Naive B cell (primary cell): ENCODE measurements around the gene RNF157. TPM values are rescaled to one million over a fixed set of nuclear protein-coding genes. Genes with fewer than 3 reads are reported as not detected.

Source experiments
- ATAC-seq, 2 donors: fragments of 150-1000 bp; cut with Tn5 transposase; 2 replicates each; pipeline ENCODE4 v1.10.0; 2021; ENCODE audit warnings: low read depth in 2 of 2, mild to moderate bottlenecking in 2 of 2, moderate library complexity in 2 of 2
- DNase-seq: peaks from one replicate; pipeline ENCODE4 v3.0.0; 2022
- H3K27ac Mint-ChIP-seq, 6 donors: one replicate each; pipeline ENCODE4 v1.8.0; 2020 to 2022; ENCODE audit warnings: mild to moderate bottlenecking in 6 of 6, mixed read lengths in 6 of 6, moderate library complexity in 5 of 6, inconsistent platforms in 2 of 6
- H3K27me3 Mint-ChIP-seq, 3 donors: one replicate each; pipeline ENCODE4 v1.8.0; 2021 to 2022; ENCODE audit warnings: mixed read lengths in 3 of 3, mild to moderate bottlenecking in 1 of 3
- H3K36me3 Mint-ChIP-seq, 2 donors: one replicate each; pipeline ENCODE4 v1.8.0; 2020 to 2022; ENCODE audit warnings: mixed read lengths in 2 of 2, inconsistent platforms in 1 of 2, mild to moderate bottlenecking in 1 of 2
- H3K4me1 Mint-ChIP-seq, 3 donors: one replicate each; pipeline ENCODE4 v1.8.0; 2020 to 2022; ENCODE audit warnings: mixed read lengths in 3 of 3, inconsistent platforms in 1 of 3, mild to moderate bottlenecking in 1 of 3, moderate library complexity in 1 of 3
- H3K4me3 Mint-ChIP-seq, 8 donors: one replicate each; pipeline ENCODE4 v1.8.0; 2020 to 2022; ENCODE audit warnings: mild to moderate bottlenecking in 8 of 8, mixed read lengths in 8 of 8, moderate library complexity in 8 of 8, inconsistent platforms in 2 of 8
- H3K9me3 Mint-ChIP-seq, 7 donors: one replicate each; pipeline ENCODE4 v1.8.0; 2020 to 2022; ENCODE audit warnings: mixed read lengths in 7 of 7, mild to moderate bottlenecking in 5 of 7, inconsistent platforms in 2 of 7, moderate library complexity in 1 of 7
- polyA plus RNA-seq, 6 donors: library from polyadenylated mRNA; unstranded; fragments of 300-500 nt; fragmentation: Illumina TruSeq; gene quantifications; one replicate each; pipeline ENCODE4 v1.2.3, GENCODE V29; 2021; ENCODE audit warnings: low read depth in 6 of 6

The RNF157 gene
- polyA plus RNA-seq, 6 donors from 2014 or later, result 0.09 to 0.71 (median 0.22) TPM; not detected in 1

DNA sequence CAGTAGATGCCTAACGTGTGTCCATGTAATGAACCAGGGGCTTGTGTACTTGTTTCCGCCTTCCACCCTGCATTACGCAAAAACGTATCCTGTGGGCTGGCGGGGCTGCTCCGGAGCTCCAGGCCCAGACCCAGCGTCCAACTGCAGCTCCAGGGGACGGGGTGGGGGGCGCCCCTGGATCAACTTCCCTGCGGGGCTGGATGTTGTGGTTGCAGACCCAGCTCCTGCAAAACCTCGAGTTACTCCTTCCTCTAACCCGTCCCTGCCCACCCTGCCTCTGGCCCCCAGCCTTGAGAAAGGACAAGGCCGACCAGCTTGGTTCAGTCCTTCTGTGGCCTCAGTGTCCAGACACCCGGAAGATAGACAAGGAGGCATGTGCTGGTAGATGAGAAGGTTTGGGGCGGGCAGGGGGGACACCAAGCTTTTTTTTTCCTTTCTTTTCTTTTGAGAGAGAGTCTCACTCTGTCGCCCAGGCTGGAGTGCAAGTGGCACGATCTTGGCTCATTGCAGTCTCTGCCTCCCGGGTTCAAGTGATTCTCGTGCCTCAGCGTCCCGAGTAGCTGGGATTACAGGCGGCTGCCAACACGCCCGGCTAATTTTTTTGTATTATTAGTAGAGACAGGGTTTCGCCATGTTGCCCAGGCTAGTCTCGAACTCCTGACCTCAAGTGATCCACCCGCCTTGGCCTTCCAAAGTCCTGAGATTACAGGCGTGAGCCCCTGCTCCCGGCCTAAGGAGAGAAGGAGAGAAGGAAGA, 136.0 kb downstream of the RNF157 start:
- no peaks in the 10 kb centered on the region for H3K9me3 Mint-ChIP-seq

DNA sequence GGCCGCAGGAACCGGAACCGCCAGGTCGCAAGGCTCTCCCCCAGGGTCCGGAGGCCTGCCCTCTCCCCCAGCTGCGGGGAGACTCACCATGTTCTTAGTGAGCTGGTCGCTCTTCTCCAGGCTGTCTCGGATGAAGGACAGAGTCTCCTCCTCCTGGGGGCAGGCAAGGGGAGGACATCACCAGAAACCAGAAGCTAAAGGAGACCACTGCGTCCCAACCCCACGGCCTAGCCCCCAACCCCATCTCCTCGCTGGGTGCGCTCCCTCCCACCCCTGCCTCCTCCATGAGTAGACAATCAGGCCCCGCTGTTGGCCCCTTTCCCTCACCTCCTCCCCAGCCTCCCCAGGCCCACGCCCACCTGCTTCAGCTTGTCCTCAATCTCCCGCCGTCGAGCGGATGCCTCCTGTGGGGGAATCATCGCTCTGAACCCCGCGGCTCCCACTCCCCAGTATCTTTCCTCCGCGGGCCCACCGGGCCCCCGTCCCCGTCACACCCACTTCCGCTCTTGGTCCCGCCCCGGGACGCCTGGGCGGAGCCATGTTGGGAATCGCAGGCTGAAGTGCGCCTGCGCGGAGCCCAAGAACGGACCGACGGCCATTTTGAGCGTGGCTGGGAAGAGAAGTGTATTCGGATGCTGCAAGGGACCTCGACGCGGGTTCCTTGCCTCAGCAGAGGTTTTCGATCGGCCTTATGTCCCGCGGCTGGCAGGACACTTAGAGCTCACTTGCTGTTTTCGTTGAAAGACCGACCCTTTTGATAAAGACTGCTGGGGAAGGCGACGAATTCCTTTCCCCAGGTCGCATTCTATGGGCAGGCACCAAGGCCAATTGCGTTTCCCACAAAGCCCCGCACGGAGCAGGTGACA, 136.8 kb downstream of the RNF157 start, which contains the start of gene EXOC7:
Gene EXOC7 (minus strand): TSS at position 514 of the 866 bp plus-strand sequence. CDS start 95 bp downstream, at position 419.
- H3K4me1 Mint-ChIP-seq, result peaks cover 12 to 37% (median 28%) of the 10 kb centered on the region in 3 donors
- peak within 1 kb of the TSS; percentile 93 to 99 (median 96) for H3K27ac Mint-ChIP-seq
- H3K4me3 Mint-ChIP-seq, result peak within 1 kb of the TSS; percentile 87 to 99 (median 96)
- no peaks in the 10 kb centered on the region for H3K9me3 Mint-ChIP-seq
- ATAC-seq (peak; percentile 91 to 92), DNase-seq (peak; percentile 92)
- H3K36me3 Mint-ChIP-seq, result peaks cover 7 to 13% of the 10 kb centered on the region in 2 donors
- no peaks in the 10 kb centered on the region for H3K27me3 Mint-ChIP-seq

More for the DNA sequence above, 136.0 kb downstream of the RNF157 start:
- H3K27ac Mint-ChIP-seq, result peak overlapping the region; percentile 68 to 97 (median 94)
- ATAC-seq (no peak), DNase-seq (no peak)
- H3K4me3 Mint-ChIP-seq, result peak overlapping the region; percentile 87 to 99 (median 96)
- H3K4me1 Mint-ChIP-seq, result peaks cover 12 to 37% (median 26%) of the 10 kb centered on the region in 3 donors
- peaks cover 7 to 13% of the 10 kb centered on the region in 2 donors for H3K36me3 Mint-ChIP-seq
- no peaks in the 10 kb centered on the region for H3K27me3 Mint-ChIP-seq

DNA sequence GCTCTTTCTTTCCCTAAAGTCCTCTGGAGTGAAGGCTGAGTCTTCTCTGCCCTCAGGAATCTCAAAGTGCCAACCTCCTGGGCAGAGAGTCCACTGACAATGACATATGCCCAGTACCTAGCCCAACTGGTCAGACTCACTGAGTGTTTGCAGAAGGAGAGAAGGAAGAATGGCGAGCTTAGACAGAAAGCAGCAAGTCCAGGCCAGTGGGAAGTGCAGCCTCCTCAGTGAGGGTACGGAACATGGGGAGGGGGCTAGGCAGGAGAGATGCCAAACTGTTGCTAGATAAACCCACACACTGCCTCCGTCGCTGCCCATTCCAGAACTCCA, 137.4 kb downstream of the RNF157 start:
- no peaks in the 10 kb centered on the region for H3K27me3 Mint-ChIP-seq
- no peaks in the 10 kb centered on the region for H3K9me3 Mint-ChIP-seq
- peak overlapping the region; percentile 87 to 99 (median 96) for H3K4me3 Mint-ChIP-seq
- peak overlapping the region; percentile 93 to 99 (median 96) for H3K27ac Mint-ChIP-seq
- DNase-seq (no peak), ATAC-seq (no peak)
- peaks cover 12 to 37% (median 28%) of the 10 kb centered on the region in 3 donors for H3K4me1 Mint-ChIP-seq
- H3K36me3 Mint-ChIP-seq, result peaks cover 7 to 13% of the 10 kb centered on the region in 2 donors

DNA sequence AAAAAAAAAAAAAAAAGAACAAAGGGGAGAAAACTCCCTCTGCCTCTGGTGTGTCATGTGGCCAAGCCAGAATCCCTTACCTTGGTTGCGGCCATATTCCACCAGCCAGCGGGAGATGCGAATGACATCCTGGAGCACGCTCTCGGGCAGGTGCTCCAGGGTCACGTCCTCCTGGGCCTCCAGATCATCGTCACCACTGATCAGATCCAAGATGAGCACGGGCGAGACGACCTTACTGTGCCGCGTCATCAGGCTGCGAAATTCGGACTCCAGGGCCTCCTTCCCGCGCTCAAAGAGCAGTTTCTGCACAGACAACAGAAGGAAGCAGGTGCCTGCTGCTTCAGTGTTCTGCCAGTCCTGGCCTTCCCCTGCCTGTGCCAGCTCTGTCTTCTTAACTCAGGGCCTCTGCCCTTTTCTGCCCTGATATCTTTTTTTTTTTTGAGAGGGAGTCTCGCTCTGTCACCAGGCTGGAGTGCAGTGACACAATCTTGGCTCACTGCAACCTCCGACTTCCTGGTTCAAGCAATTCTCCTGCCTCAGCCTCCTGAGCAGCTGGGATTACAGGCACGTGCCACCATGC, 142.5 kb downstream of the RNF157 start:
- no peak overlapping the region for H3K4me3 Mint-ChIP-seq
- peaks cover 18 to 20% of the 10 kb centered on the region in 2 donors for H3K36me3 Mint-ChIP-seq
- peak overlapping the region in 2 of 6 donors; percentile 36 to 69 for H3K27ac Mint-ChIP-seq
- no peaks in the 10 kb centered on the region for H3K9me3 Mint-ChIP-seq
- no peak for ATAC-seq
- no peaks in the 10 kb centered on the region for H3K27me3 Mint-ChIP-seq
- H3K4me1 Mint-ChIP-seq, result peaks cover 8 to 20% (median 14%) of the 10 kb centered on the region in 3 donors
- DNase-seq, result no peak

DNA sequence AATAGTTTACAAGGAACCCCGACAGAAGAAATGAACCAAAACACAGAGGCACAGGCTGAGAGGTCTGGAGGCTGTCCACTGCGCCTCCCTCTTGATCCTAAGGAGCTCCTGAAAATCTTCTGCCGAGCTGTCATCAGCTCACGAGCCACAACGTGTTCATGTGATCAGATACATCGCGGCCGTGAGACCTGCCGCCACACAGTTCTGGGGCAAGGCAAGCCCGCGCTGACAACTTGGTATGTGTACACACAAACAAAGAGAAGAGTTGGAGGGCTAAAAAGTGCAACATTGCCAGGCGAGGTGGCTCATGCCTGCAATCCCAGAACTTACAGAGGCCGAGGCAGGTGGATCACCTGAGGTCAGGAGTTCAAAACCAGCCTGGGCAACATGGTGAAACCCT, 144.3 kb downstream of the RNF157 start:
- H3K9me3 Mint-ChIP-seq, result no peaks in the 10 kb centered on the region
- peak overlapping the region in 1 of 6 donors; percentile 80 for H3K27ac Mint-ChIP-seq
- ATAC-seq (no peak), DNase-seq (no peak)
- H3K4me3 Mint-ChIP-seq, result no peak overlapping the region
- peaks cover 10 to 25% of the 10 kb centered on the region in 2 donors for H3K36me3 Mint-ChIP-seq
- H3K4me1 Mint-ChIP-seq, result peaks cover 6 to 9% (median 7%) of the 10 kb centered on the region in 3 donors
- no peaks in the 10 kb centered on the region for H3K27me3 Mint-ChIP-seq

DNA sequence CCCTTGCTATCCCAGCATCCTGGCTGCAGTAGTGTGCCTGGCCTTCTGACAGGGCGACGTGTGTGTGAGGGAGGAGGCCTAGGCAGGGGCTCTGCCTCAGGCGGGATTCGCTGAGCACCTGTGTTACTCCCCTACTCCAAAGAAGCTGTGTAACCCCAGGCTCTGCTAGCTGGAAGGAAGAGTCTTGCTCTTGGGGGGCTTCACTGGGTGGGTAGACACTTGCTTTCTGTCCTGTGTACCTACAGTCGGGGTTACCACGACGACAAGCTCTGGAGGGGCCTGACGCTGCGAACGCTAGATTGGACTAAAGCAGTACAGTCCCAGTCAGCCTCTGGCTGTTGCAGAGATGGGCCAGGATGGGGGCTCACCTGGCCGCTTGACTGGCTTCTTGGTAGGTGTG, 146.2 kb downstream of the RNF157 start:
- H3K9me3 Mint-ChIP-seq, result no peaks in the 10 kb centered on the region
- no peaks in the 10 kb centered on the region for H3K27me3 Mint-ChIP-seq
- no peak for ATAC-seq
- H3K4me3 Mint-ChIP-seq, result no peak overlapping the region
- H3K4me1 Mint-ChIP-seq, result peaks cover 0 to 9% (median 4%) of the 10 kb centered on the region in 3 donors
- no peak for DNase-seq
- peaks cover 5 to 28% of the 10 kb centered on the region in 2 donors for H3K36me3 Mint-ChIP-seq
- H3K27ac Mint-ChIP-seq, result no peak overlapping the region

DNA sequence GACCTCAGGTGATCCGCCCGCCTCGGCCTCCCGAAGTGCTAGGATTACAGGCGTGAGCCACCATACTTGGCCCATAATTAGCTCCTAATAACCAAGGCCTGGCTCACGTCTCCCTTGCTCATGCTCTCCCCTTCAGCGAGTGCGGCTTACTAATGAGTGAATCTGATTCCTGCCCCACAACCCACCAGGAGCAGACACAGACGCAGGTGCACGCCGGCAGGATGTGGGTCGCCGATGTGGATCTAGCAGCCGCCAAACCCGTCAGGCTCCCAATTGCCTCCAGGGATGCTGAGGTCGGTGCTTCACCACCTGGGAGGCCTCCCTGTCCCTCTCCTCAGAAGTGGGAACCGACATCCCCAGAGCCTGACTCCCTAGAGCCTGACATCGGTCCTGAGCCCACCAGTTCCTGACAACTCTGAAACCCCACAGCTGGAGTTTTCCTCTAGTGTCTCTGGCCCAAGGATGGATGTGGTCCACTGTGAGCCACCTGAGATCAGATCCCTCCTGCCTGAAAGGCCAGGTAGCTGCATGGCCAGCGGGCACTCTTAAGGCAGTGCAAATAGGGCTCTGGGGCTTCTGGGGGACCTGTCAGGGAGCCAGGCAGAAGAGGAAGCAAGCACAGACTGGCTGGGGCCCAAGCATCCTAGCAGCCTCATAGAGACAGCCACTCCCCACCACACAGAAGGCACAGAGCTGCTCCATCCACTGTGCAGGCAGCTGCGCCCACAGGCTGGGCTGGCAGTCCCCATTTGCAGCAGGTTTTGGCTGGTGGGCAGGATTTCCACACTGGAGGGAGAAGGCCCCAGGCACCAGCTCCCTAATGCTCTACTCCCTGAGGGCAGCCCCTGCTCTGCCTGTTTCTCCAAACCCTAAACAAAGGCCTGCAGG, 147.5 kb downstream of the RNF157 start:
- ATAC-seq (no peak), DNase-seq (no peak)
- Mint-ChIP-seq H3K27me3 (no peaks in the 10 kb centered on the region), H3K4me3 (no peak overlapping the region), H3K36me3 (peaks cover 5 to 28% of the 10 kb centered on the region in 2 donors), H3K4me1 (peaks cover 0 to 9% (median 4%) of the 10 kb centered on the region in 3 donors), H3K9me3 (no peaks in the 10 kb centered on the region), H3K27ac (peak overlapping the region in 1 of 6 donors; percentile 15)

Other genes with a start within 250 kb of the RNF157 start
- gene CDK3, start 239.6 kb downstream of the RNF157 start, polyA plus RNA-seq, result 1 to 10 TPM in 1 of 6 donors, under 1 TPM in 3, not detected in 2; 0.66 to 5.9 (median 0.76) TPM
- gene EVPL, start 213.2 kb downstream of the RNF157 start, polyA plus RNA-seq, result not detected
- 10 to 100 TPM; 31.4 to 68.1 (median 53.0) TPM for gene SRP68, start 168.0 kb downstream of the RNF157 start, polyA plus RNA-seq
- 1 to 10 TPM in 2 of 6 donors, under 1 TPM in 3, not detected in 1; 0.31 to 2.6 (median 0.72) TPM for gene GALR2, start 165.7 kb downstream of the RNF157 start, polyA plus RNA-seq
- gene ZACN, start 161.3 kb downstream of the RNF157 start, polyA plus RNA-seq, result 1 to 10 TPM in 2 of 6 donors, under 1 TPM in 2, not detected in 2; 0.70 to 1.6 (median 1.1) TPM
- 10 to 100 TPM; 40.8 to 64.9 (median 54.0) TPM for gene EXOC7, start 136.7 kb downstream of the RNF157 start, polyA plus RNA-seq
- not detected for gene FOXJ1, start 99.2 kb downstream of the RNF157 start, polyA plus RNA-seq
- gene UBALD2, start 24.9 kb upstream of the RNF157 start, polyA plus RNA-seq, result 1 to 10 TPM; 2.5 to 6.2 (median 4.6) TPM
- under 1 TPM in 2 of 6 donors, not detected in 4; 0.20 to 0.38 TPM for gene QRICH2, start 67.8 kb upstream of the RNF157 start, polyA plus RNA-seq
- gene PRPSAP1, start 113.4 kb upstream of the RNF157 start, polyA plus RNA-seq, result 10 to 100 TPM; 46.0 to 81.3 (median 54.4) TPM
- gene SPHK1, start 144.1 kb upstream of the RNF157 start, polyA plus RNA-seq, result 1 to 10 TPM in 1 of 6 donors, under 1 TPM in 1, not detected in 4; 0.22 to 1.7 TPM
- gene UBE2O, start 212.7 kb upstream of the RNF157 start, polyA plus RNA-seq, result 10 to 100 TPM; 11.0 to 26.0 (median 16.4) TPM
- 1 to 10 TPM in 1 of 6 donors, under 1 TPM in 2, not detected in 3; 0.24 to 1.2 (median 0.43) TPM for gene AANAT, start 227.1 kb upstream of the RNF157 start, polyA plus RNA-seq